Kidney (tissue), 14 donors: ENCODE results near the gene CSNK1G2. TPM values are rescaled to one million over a fixed set of nuclear protein-coding genes. Genes with fewer than 3 reads are reported as not detected.

Source experiments
- DNase-seq, 5 donors: peaks; one replicate each; pipeline ENCODE4 v3.0.0-alpha.2; 2013 to 2020
- FAIRE-seq: peaks from 2 replicates; lab custom pipeline; 2012; peaks lifted over from hg19 to GRCh38; lab: Jason Lieb, UNC
- H3K27ac ChIP-seq, 2 donors: one replicate each; pipeline ENCODE4 v1.7.0; 2013; ENCODE audit warnings: low read depth in 2 of 2, low read length in 2 of 2, inconsistent platforms in 1 of 2
- H3K27me3 ChIP-seq: one replicate; pipeline ENCODE4 v1.7.1; 2013; ENCODE audit warnings: low read length, inconsistent platforms; ENCODE audit not compliant: control insufficient read depth, insufficient read depth
- H3K36me3 ChIP-seq, 3 donors: one replicate each; pipeline versions ENCODE4 v1.7.0 to v1.7.1; 2013; ENCODE audit warnings: low read length in 3 of 3, control low read depth in 1 of 3, inconsistent platforms in 1 of 3; ENCODE audit not compliant: insufficient read depth in 3 of 3, control insufficient read depth in 2 of 3
- H3K4me1 ChIP-seq, 3 donors: one replicate each; pipeline versions ENCODE4 v1.7.0 to v1.7.1; 2013; ENCODE audit warnings: low read length in 3 of 3, inconsistent platforms in 1 of 3, low read depth in 1 of 3; ENCODE audit not compliant: control insufficient read depth in 2 of 3, insufficient read depth in 2 of 3
- H3K4me3 ChIP-seq, 3 donors: one replicate each; pipeline versions ENCODE4 v1.7.0 to v1.8.1; 2013; ENCODE audit warnings: low read length in 3 of 3, control low read depth in 1 of 3, inconsistent platforms in 1 of 3
- H3K9ac ChIP-seq, 3 donors: one replicate each; pipeline versions ENCODE4 v1.7.0 to v1.7.1; 2013; ENCODE audit warnings: low read length in 3 of 3, control low read depth in 1 of 3, inconsistent platforms in 1 of 3
- H3K9me3 ChIP-seq, 3 donors: one replicate each; pipeline versions ENCODE4 v1.7.0 to v1.7.1; 2013; ENCODE audit warnings: low read length in 3 of 3, control low read depth in 1 of 3, inconsistent platforms in 1 of 3; ENCODE audit not compliant: control insufficient read depth in 2 of 3, insufficient read depth in 1 of 3
- intact Hi-C: fragments of 100-400 bp; cut with DNase I; formaldehyde crosslinking; loops from one replicate; pipeline ENCODE4 v1.11.1; 2022
- polyA plus RNA-seq: library from polyadenylated mRNA; stranded (reverse); fragments of 350-450 nt; fragmentation: Illumina TruSeq; extraction: RNeasy Lipid Tissue Mini Kit (QIAGEN cat#74804); gene quantifications from one replicate; pipeline ENCODE4 v1.2.3, GENCODE V29; 2014; ENCODE audit warnings: low read depth, low replicate concordance; ENCODE audit not compliant: insufficient read depth
- total RNA-seq: library from RNA; stranded (reverse); fragmentation: NEBNext Ultra II Directional; extraction: Animal tissue kit (Norgen Biotek cat#: 25700); gene quantifications from one replicate; pipeline ENCODE4 v1.2.1, GENCODE V29; 2021
- TF ChIP-seq, protein P1 (sequence below): IDR thresholded peaks from 3 replicates; pipeline ENCODE4 v1.5.1; 2012; ENCODE audit warnings: mild to moderate bottlenecking, moderate library complexity, borderline replicate concordance; ENCODE audit not compliant: insufficient read depth; ENCODE audit errors: extremely low read depth
- donor health status: control.
- donor health status: control.
- donor health status: control.
- donor health status: control.
- donor health status: control.
- donor health status: DM: yes; HTN: yes; CAD: no.
- donor health status: Normal renal cell carcinoma (clear cell type).

CSNK1G2 gene
- total and polyA plus RNA-seq, 2 donors from 2014 or later: 33.1 to 66.2 TPM

DNA sequence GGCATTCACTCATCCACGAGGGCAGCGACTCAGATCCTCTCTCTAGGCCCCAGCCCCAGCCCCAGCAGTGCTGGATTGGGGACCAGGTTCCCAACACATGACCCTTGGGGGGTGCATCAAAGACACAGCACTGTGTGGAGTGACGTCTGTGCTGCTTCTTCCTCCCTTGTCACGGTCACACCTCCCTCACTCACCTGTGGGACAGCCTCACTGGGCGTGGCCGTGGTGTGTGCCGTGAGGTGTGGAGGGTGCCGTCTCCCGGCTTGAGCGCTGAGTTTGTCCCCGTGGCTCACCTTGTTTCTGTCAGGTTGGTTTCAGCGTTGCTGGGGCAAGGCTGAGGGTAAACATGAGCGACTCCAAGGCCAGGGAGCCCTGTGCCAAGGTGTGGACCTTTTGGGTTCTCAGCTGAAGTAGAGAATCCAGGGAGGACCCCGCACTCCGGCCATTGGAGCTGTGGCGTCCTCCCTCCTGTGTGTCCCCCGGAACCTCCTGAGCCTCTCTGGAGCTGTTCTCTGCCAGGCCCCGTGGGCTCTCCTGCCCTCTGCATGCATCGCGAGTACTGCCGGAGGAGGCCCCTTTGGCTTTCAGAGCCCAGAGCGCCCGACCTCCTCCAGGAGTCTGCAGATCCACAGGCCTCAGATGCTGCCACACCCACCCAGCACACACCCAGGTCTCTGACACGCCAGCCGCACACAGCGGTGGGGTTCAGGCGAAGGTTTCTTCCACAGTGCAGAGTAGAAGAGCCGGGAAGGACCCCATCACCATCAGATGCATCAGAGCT is 33.6 kb downstream of the CSNK1G2 start:
- Histone ChIP-seq H3K36me3 (peaks cover 0 to 5% (median 4%) of the 10 kb centered on the region in 3 donors), H3K9me3 (no peaks in the 10 kb centered on the region), H3K27me3 (no peaks in the 10 kb centered on the region), H3K4me1 (no peaks in the 10 kb centered on the region), H3K4me3 (no peak overlapping the region), H3K27ac (no peak overlapping the region), H3K9ac (no peak overlapping the region)
- no peak for FAIRE-seq
- intact Hi-C loops: no loop called here
- no peak for DNase-seq
- TF ChIP-seq, protein P1, sequence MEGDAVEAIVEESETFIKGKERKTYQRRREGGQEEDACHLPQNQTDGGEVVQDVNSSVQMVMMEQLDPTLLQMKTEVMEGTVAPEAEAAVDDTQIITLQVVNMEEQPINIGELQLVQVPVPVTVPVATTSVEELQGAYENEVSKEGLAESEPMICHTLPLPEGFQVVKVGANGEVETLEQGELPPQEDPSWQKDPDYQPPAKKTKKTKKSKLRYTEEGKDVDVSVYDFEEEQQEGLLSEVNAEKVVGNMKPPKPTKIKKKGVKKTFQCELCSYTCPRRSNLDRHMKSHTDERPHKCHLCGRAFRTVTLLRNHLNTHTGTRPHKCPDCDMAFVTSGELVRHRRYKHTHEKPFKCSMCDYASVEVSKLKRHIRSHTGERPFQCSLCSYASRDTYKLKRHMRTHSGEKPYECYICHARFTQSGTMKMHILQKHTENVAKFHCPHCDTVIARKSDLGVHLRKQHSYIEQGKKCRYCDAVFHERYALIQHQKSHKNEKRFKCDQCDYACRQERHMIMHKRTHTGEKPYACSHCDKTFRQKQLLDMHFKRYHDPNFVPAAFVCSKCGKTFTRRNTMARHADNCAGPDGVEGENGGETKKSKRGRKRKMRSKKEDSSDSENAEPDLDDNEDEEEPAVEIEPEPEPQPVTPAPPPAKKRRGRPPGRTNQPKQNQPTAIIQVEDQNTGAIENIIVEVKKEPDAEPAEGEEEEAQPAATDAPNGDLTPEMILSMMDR: no peak

DNA sequence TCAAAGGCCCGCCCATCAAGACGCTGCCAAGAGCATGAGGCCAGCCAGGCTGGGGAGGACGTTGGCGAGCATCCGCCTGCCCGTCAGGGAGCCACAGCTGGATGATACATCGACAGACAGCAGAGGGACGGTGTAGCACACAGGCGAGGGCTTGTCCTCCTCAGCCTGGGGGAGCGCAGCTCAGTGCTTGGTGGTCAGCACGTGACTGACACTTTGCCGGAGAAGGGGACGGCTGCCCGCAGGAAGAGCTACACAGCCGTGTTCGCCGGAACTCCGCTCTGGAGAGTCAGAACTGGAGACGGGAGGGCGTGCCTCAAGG is 34.1 kb downstream of the CSNK1G2 start:
- no peak overlapping the region for H3K9ac ChIP-seq
- peaks cover 0 to 5% (median 4%) of the 10 kb centered on the region in 3 donors for H3K36me3 ChIP-seq
- no peaks in the 10 kb centered on the region for H3K9me3 ChIP-seq
- H3K4me1 ChIP-seq: no peaks in the 10 kb centered on the region
- TF ChIP-seq, protein P1: no peak
- FAIRE-seq (no peak), DNase-seq (no peak)
- H3K27ac ChIP-seq: no peak overlapping the region
- intact Hi-C loops: no loop called here
- H3K27me3 ChIP-seq: no peaks in the 10 kb centered on the region
- H3K4me3 ChIP-seq: no peak overlapping the region

GRCh38 chr19:1977120-1977519 is 36.1 kb downstream of the CSNK1G2 start:
- Histone ChIP-seq H3K4me3 (no peak overlapping the region), H3K4me1 (no peaks in the 10 kb centered on the region), H3K27me3 (no peaks in the 10 kb centered on the region), H3K36me3 (peaks cover 0 to 5% (median 4%) of the 10 kb centered on the region in 3 donors), H3K9me3 (no peaks in the 10 kb centered on the region), H3K9ac (no peak overlapping the region), H3K27ac (no peak overlapping the region)
- TF ChIP-seq, protein P1: no peak
- DNase-seq (no peak), FAIRE-seq (no peak)
- intact Hi-C loops: no loop called here
